ENCODE data around the gene TNP1. TPM values are rescaled to one million over a fixed set of nuclear protein-coding genes. Genes with fewer than 3 reads are reported as not detected.
A peak's percentile ranks its signal among the peaks of the same experiment; 100 is the strongest.

The TNP1 gene
- polyA plus RNA-seq, 3 donors = not detected

GRCh38 chr2:216897561-216898203 is 37.8 kb upstream of the TNP1 start:
- no peak for TF ChIP-seq CTCF (IDR thresholded peaks at IDR 0.05)
- Mint-ChIP-seq H3K4me1 (no peaks in the 10 kb centered on the region), H3K9me3 (peaks cover 5 to 13% (median 11%) of the 10 kb centered on the region in 7 donors), H3K4me3 (no peak overlapping the region), H3K27me3 (ENCODE audit: low read depth in 3 of 3) (peaks cover 0 to 6% (median 2%) of the 10 kb centered on the region in 3 donors), H3K27ac (peak overlapping the region in 1 of 7 donors; percentile 8), H3K36me3 (no peaks in the 10 kb centered on the region)
- DNase-seq = no peak
- no peaks in the 10 kb centered on the region for H3K4me1 ChIP-seq (ENCODE audit: control insufficient read depth in 1 of 2, insufficient read depth in 2 of 2, low read length in 2 of 2)
- no CpG with 5 or more reads among the region's 2 CpGs for WGBS (ENCODE audit: insufficient coverage)
- no peaks in the 10 kb centered on the region for H3K36me3 ChIP-seq (replicated peaks in 1 of 2; ENCODE audit: control insufficient read depth in 1 of 2, insufficient read depth in 2 of 2, low read length in 2 of 2)
- no peaks in the 10 kb centered on the region for H3K79me2 ChIP-seq (ENCODE audit: insufficient read depth, low read length)
- no peak overlapping the region for H3K4me3 ChIP-seq (replicated peaks in 1 of 3; ENCODE audit: low read depth in 2 of 3, low read length in 3 of 3)
- no peak overlapping the region for H3K9ac ChIP-seq (ENCODE audit: insufficient read depth, low read length, poor library complexity, severe bottlenecking)
- H3K9me3 ChIP-seq (replicated peaks in 1 of 2; ENCODE audit: control insufficient read depth in 1 of 2, insufficient read depth in 1 of 2, low read length in 2 of 2) = peaks cover 10 to 11% of the 10 kb centered on the region in 2 donors
- H2AFZ ChIP-seq (ENCODE audit: insufficient read depth, low read depth, low read length, poor library complexity, severe bottlenecking) = no peak overlapping the region
- H4K20me1 ChIP-seq (ENCODE audit: insufficient read depth, low read length) = no peaks in the 10 kb centered on the region
- no peak overlapping the region for H3K4me2 ChIP-seq (replicated peaks; ENCODE audit: extremely low read depth, low read length, poor library complexity, severe bottlenecking)
- H3K27ac ChIP-seq (ENCODE audit: low read depth in 1 of 2, low read length in 2 of 2) = no peak overlapping the region
- peaks cover 0 to 3% of the 10 kb centered on the region in 2 donors for H3K27me3 ChIP-seq (ENCODE audit: control insufficient read depth in 2 of 2, insufficient read depth in 2 of 2, low read length in 2 of 2)
- intact Hi-C loops (cut with micrococcal nuclease) = no loop called here

GRCh38 chr2:216890138-216890537 is 30.3 kb upstream of the TNP1 start:
- Histone ChIP-seq H4K20me1 (ENCODE audit: insufficient read depth, low read length) (no peaks in the 10 kb centered on the region), H2AFZ (ENCODE audit: insufficient read depth, low read depth, low read length, poor library complexity, severe bottlenecking) (no peak overlapping the region), H3K9me3 (replicated peaks in 1 of 2; ENCODE audit: control insufficient read depth in 1 of 2, insufficient read depth in 1 of 2, low read length in 2 of 2) (no peaks in the 10 kb centered on the region), H3K27ac (ENCODE audit: low read depth in 1 of 2, low read length in 2 of 2) (no peak overlapping the region), H3K9ac (ENCODE audit: insufficient read depth, low read length, poor library complexity, severe bottlenecking) (no peak overlapping the region), H3K36me3 (replicated peaks in 1 of 2; ENCODE audit: control insufficient read depth in 1 of 2, insufficient read depth in 2 of 2, low read length in 2 of 2) (no peaks in the 10 kb centered on the region), H3K27me3 (ENCODE audit: control insufficient read depth in 2 of 2, insufficient read depth in 2 of 2, low read length in 2 of 2) (no peaks in the 10 kb centered on the region), H3K4me3 (replicated peaks in 1 of 3; ENCODE audit: low read depth in 2 of 3, low read length in 3 of 3) (no peak overlapping the region), H3K4me2 (replicated peaks; ENCODE audit: extremely low read depth, low read length, poor library complexity, severe bottlenecking) (no peak overlapping the region), H3K79me2 (ENCODE audit: insufficient read depth, low read length) (no peaks in the 10 kb centered on the region), H3K4me1 (ENCODE audit: control insufficient read depth in 1 of 2, insufficient read depth in 2 of 2, low read length in 2 of 2) (no peaks in the 10 kb centered on the region)
- WGBS (ENCODE audit: insufficient coverage) = no CpG with 5 or more reads among the region's 2 CpGs
- Mint-ChIP-seq H3K27ac (no peak overlapping the region), H3K9me3 (peaks cover 0 to 10% (median 4%) of the 10 kb centered on the region in 7 donors), H3K4me1 (no peaks in the 10 kb centered on the region), H3K4me3 (no peak overlapping the region), H3K36me3 (no peaks in the 10 kb centered on the region), H3K27me3 (ENCODE audit: low read depth in 3 of 3) (peaks cover 0 to 4% (median 2%) of the 10 kb centered on the region in 3 donors)
- TF ChIP-seq CTCF (IDR thresholded peaks at IDR 0.05) = no peak
- intact Hi-C loops (cut with micrococcal nuclease) = no loop called here
- DNase-seq = no peak

Data from CD14-positive monocyte (primary cell).